Pancreas (tissue), 10 donors: ENCODE data around the gene SGCD. TPM values are rescaled to one million over a fixed set of nuclear protein-coding genes. Genes with fewer than 3 reads are reported as not detected.

ENCODE experiments used
- ATAC-seq, 4 donors: fragments of 200-7000 bp; cut with Tn5 transposase; one replicate each; pipeline versions ENCODE4 v1.8.0 to v1.9.1; 2020; ENCODE audit warnings: mild to moderate bottlenecking in 4 of 4, moderate library complexity in 4 of 4
- DNase-seq, 6 donors: peaks; one replicate each; pipeline ENCODE4 v3.0.0-alpha.2; 2020
- FAIRE-seq: peaks from 2 replicates; lab custom pipeline; 2012; peaks lifted over from hg19 to GRCh38; lab: Jason Lieb, UNC
- H3K27ac ChIP-seq, 4 donors: fragments of 200-600 bp; sonication (generic); 1 replicate in 3 of 4; 2 replicates in 1 of 4; pipeline versions ENCODE4 v1.5.0 to v1.8.0; 2020
- H3K27me3 ChIP-seq, 4 donors: fragments of 200-600 bp; one replicate each; pipeline ENCODE4 v1.8.0; 2021
- H3K36me3 ChIP-seq, 3 donors: fragments of 200-600 bp; sonication (generic) in 1 of 3; one replicate each; pipeline versions ENCODE4 v1.5.0 to v1.8.0; 2020 to 2021
- H3K4me1 ChIP-seq, 3 donors: fragments of 200-600 bp; one replicate each; pipeline ENCODE4 v1.8.0; 2021
- H3K4me3 ChIP-seq, 4 donors: fragments of 200-600 bp; sonication (generic) in 2 of 4; one replicate each; pipeline versions ENCODE4 v1.5.0 to v1.8.0; 2020 to 2021
- H3K9me3 ChIP-seq, 4 donors: fragments of 200-600 bp; one replicate each; pipeline ENCODE4 v1.8.0; 2021
- CTCF ChIP-seq, 4 donors: fragments of 200-600 bp; sonication (generic) in 3 of 4; IDR thresholded peaks; one replicate each; pipeline versions ENCODE4 v1.5.0 to v1.8.0; 2021; ENCODE audit warnings: antibody characterized with exemption in 4 of 4
- WGBS, 2 donors: extraction: QIAGEN DNeasy Blood & Tissue Kit; methylation state at CpG; one replicate each; pipeline ENCODE4 v1.1.7; 2013; 5-methylcytosine and 5-hydroxymethylcytosine counted together
- intact Hi-C, 3 donors: fragments of 100-400 bp; cut with DNase I; formaldehyde crosslinking; loops; one replicate each; pipeline versions ENCODE4 v1.11.1 to v1.14.2; 2022
- polyA plus RNA-seq, 2 donors: library from polyadenylated mRNA; stranded (reverse); fragments of 200-250 nt; gene quantifications; one replicate each; pipeline ENCODE4 v1.2.3, GENCODE V29; 2013
- total RNA-seq, 6 donors: library from RNA; stranded (reverse); fragmentation: NEBNext Ultra II Directional in 4 of 6; extraction: Animal tissue kit (Norgen Biotek cat#: 25700) in 4 of 6; gene quantifications; one replicate each; pipeline versions ENCODE4 v1.2.1 to v1.2.4, GENCODE V29; 2021 to 2023
- donor health status: healthy with polysubstance abuse.
- donor health status: DM: no; HTN: no; CAD: no; lungs with moderate emphysema.
- donor health status: DM: no; HTN: no; CAD: no.
- donor health status: control.
- donor health status: control.
- donor health status: Bipolar disorder and iron deficiency.
- donor health status: DM: yes; HTN: yes; CAD: no.
- donor health status: DM: no; HTN: no; CAD: no.
- donor health status: DM: no; HTN: no; CAD: no.
- donor health status: DM: yes; HTN: yes; CAD: no.

Gene SGCD
- total and polyA plus RNA-seq, 8 donors, result 0.11 to 1.9 (median 0.35) TPM

- no peak for FAIRE-seq
- DNase-seq, result no peak
- H3K36me3 ChIP-seq, result no peaks in the 10 kb centered on the region
- no peak overlapping the region for H3K4me3 ChIP-seq
- intact Hi-C loops, result no loop called here
- no peak for TF ChIP-seq CTCF (IDR thresholded peaks at IDR 0.05)
- 52 to 71% methylated on average over 5 of the region's 5 CpGs for WGBS, 2 donors
- no peaks in the 10 kb centered on the region for H3K27me3 ChIP-seq
- H3K9me3 ChIP-seq, result no peaks in the 10 kb centered on the region
- H3K4me1 ChIP-seq, result no peaks in the 10 kb centered on the region
- H3K27ac ChIP-seq, result no peak overlapping the region
- no peak for ATAC-seq
These were observed 216.6 kb downstream of the SGCD start for GRCh38 chr5:156543348-156544145.

- DNase-seq (no peak), FAIRE-seq (no peak), ATAC-seq (no peak)
- H3K27ac ChIP-seq, result no peak overlapping the region
- H3K36me3 ChIP-seq, result no peaks in the 10 kb centered on the region
- H3K4me3 ChIP-seq, result no peak overlapping the region
- TF ChIP-seq CTCF (IDR thresholded peaks at IDR 0.05), result no peak
- H3K27me3 ChIP-seq, result no peaks in the 10 kb centered on the region
- no peaks in the 10 kb centered on the region for H3K9me3 ChIP-seq
- WGBS, 2 donors, result 68 to 83% methylated on average over 3 of the region's 3 CpGs
- H3K4me1 ChIP-seq, result no peaks in the 10 kb centered on the region
- intact Hi-C loops, result no loop called here
These were observed 225.9 kb downstream of the SGCD start for GRCh38 chr5:156552855-156553358.

- TF ChIP-seq CTCF (IDR thresholded peaks at IDR 0.05), result no peak
- no peaks in the 10 kb centered on the region for H3K36me3 ChIP-seq
- no peaks in the 10 kb centered on the region for H3K4me1 ChIP-seq
- no peak overlapping the region for H3K4me3 ChIP-seq
- intact Hi-C loops, result no loop called here
- no peaks in the 10 kb centered on the region for H3K27me3 ChIP-seq
- H3K9me3 ChIP-seq, result no peaks in the 10 kb centered on the region
- no peak overlapping the region for H3K27ac ChIP-seq
- 35 to 38% methylated on average over 1 of the region's 1 CpG for WGBS, 2 donors
- FAIRE-seq, result no peak
- no peak for DNase-seq
- no peak for ATAC-seq
These were observed 229.9 kb downstream of the SGCD start for GRCh38 chr5:156556666-156557406.

GRCh38 chr5:156560002-156560401, 233.0 kb downstream of the SGCD start:
- H3K36me3 ChIP-seq, result no peaks in the 10 kb centered on the region
- H3K4me3 ChIP-seq, result no peak overlapping the region
- no peaks in the 10 kb centered on the region for H3K27me3 ChIP-seq
- no peak for TF ChIP-seq CTCF (IDR thresholded peaks at IDR 0.05)
- no peaks in the 10 kb centered on the region for H3K4me1 ChIP-seq
- FAIRE-seq (no peak), DNase-seq (no peak), ATAC-seq (no peak)
- WGBS, 2 donors, result 57 to 73% methylated on average over 2 of the region's 2 CpGs
- H3K27ac ChIP-seq, result no peak overlapping the region
- H3K9me3 ChIP-seq, result no peaks in the 10 kb centered on the region
- intact Hi-C loops, result no loop called here
